IMR-90 (cell line): ENCODE data around the gene TTC23. TPM values are rescaled to one million over a fixed set of nuclear protein-coding genes. Genes with fewer than 3 reads are reported as not detected.

Experiments used
- ATAC-seq: fragments of 200-7000 bp; cut with Tn5 transposase; 2 replicates; pipeline ENCODE4 v1.9.1; 2020; ENCODE audit warnings: low read depth, mild to moderate bottlenecking, moderate library complexity
- BruUV-seq: library from RNA; stranded (reverse); fragments of 400-500 nt; replicated peaks from 2 replicates; lab custom pipeline; 2021; lab: Mats Ljungman, UMichigan
- CTCF ChIA-PET: fragments of 300-600 bp; formaldehyde crosslinking; extraction: SDS; loops from one replicate; lab custom pipeline; 2021; ENCODE audit warnings: antibody characterized with exemption; lab: Yijun Ruan, JAX
- POLR2A ChIA-PET: fragments of 300-600 bp; sonication (Branson Sonifier 250); formaldehyde crosslinking; loops from one replicate; lab custom pipeline; 2022; ENCODE audit warnings: antibody characterized with exemption; ENCODE audit not compliant: unreplicated experiment; lab: Charles Lee
- DNase-seq: peaks from one replicate; pipeline ENCODE4 v3.0.0; 2013
- H2AFZ ChIP-seq: replicated peaks from 2 replicates; pipeline ENCODE3; 2013; ENCODE audit warnings: low read length, mild to moderate bottlenecking; ENCODE audit not compliant: poor library complexity
- H2AK5ac ChIP-seq: 2 replicates; pipeline ENCODE4 v1.6.1; 2013; ENCODE audit warnings: low read depth, low read length, inconsistent platforms
- H2AK9ac ChIP-seq: replicated peaks from 2 replicates; pipeline ENCODE3; 2013; ENCODE audit warnings: mild to moderate bottlenecking, low read depth, low read length, moderate library complexity; ENCODE audit not compliant: poor library complexity
- H2BK120ac ChIP-seq: 2 replicates; pipeline ENCODE4 v1.6.1; 2013; ENCODE audit warnings: low read depth, low read length, inconsistent platforms
- H2BK15ac ChIP-seq: 3 replicates; pipeline ENCODE4 v1.6.1; 2013; ENCODE audit warnings: low read depth, low read length, inconsistent platforms
- H2BK20ac ChIP-seq: 2 replicates; pipeline ENCODE4 v1.6.1; 2013; ENCODE audit warnings: low read depth, mild to moderate bottlenecking, inconsistent platforms, low read length, moderate library complexity
- H2BK5ac ChIP-seq: 2 replicates; pipeline ENCODE4 v1.6.1; 2013; ENCODE audit warnings: mild to moderate bottlenecking, low read depth, low read length, inconsistent platforms; ENCODE audit not compliant: poor library complexity, severe bottlenecking
- H3K14ac ChIP-seq: replicated peaks from 2 replicates; pipeline ENCODE4 v1.6.1; 2013; ENCODE audit warnings: low read depth, low read length, inconsistent platforms
- H3K18ac ChIP-seq: 2 replicates; pipeline ENCODE4 v1.6.1; 2013; ENCODE audit warnings: low read depth, low read length, control low read depth
- H3K23ac ChIP-seq: 2 replicates; pipeline ENCODE4 v1.6.1; 2013; ENCODE audit warnings: low read depth, low read length, inconsistent platforms
- H3K27ac ChIP-seq: 2 replicates; pipeline ENCODE4 v1.5.1; 2013; ENCODE audit warnings: mild to moderate bottlenecking, control low read depth, low read length; ENCODE audit not compliant: insufficient read depth
- H3K27me3 ChIP-seq: 2 replicates; pipeline ENCODE4 v1.6.1; 2013; ENCODE audit warnings: low read length; ENCODE audit not compliant: control insufficient read depth, insufficient read depth
- H3K36me3 ChIP-seq: 2 replicates; pipeline ENCODE4 v1.6.1; 2013; ENCODE audit warnings: low read length, mixed read lengths; ENCODE audit not compliant: control insufficient read depth, insufficient read depth
- H3K4ac ChIP-seq: 2 replicates; pipeline ENCODE4 v1.6.1; 2013; ENCODE audit warnings: low read depth, low read length, inconsistent platforms
- H3K4me1 ChIP-seq: 2 replicates; pipeline ENCODE4 v1.6.1; 2013; ENCODE audit warnings: low read length, mixed read lengths; ENCODE audit not compliant: control insufficient read depth, insufficient read depth
- H3K4me2 ChIP-seq: 2 replicates; pipeline ENCODE4 v1.6.1; 2013; ENCODE audit warnings: low read depth, mild to moderate bottlenecking, control low read depth, low read length, moderate library complexity
- H3K4me3 ChIP-seq: 2 replicates; pipeline ENCODE4 v1.5.1; 2013; ENCODE audit warnings: low read depth, mild to moderate bottlenecking, control low read depth, low read length, moderate library complexity; ENCODE audit not compliant: insufficient read depth
- H3K56ac ChIP-seq: 2 replicates; pipeline ENCODE4 v1.6.1; 2013; ENCODE audit warnings: low read length, inconsistent platforms; ENCODE audit not compliant: insufficient read depth; ENCODE audit errors: extremely low read depth
- H3K79me1 ChIP-seq, 2 experiments: 2 replicates each; pipeline ENCODE4 v1.6.1; 2013; ENCODE audit warnings: low read length in 2 of 2, inconsistent platforms in 1 of 2, low read depth in 1 of 2
- H3K9ac ChIP-seq: 2 replicates; pipeline ENCODE4 v1.6.1; 2013; ENCODE audit warnings: low read depth, low read length, control low read depth
- H3K9me1 ChIP-seq: 2 replicates; pipeline ENCODE4 v1.6.1; 2013; ENCODE audit warnings: low read length, inconsistent platforms; ENCODE audit not compliant: insufficient read depth
- H3K9me3 ChIP-seq: 2 replicates; pipeline ENCODE4 v1.6.1; 2013; ENCODE audit warnings: low read length; ENCODE audit not compliant: control insufficient read depth, insufficient read depth
- H4K20me1 ChIP-seq: 2 replicates; pipeline ENCODE4 v1.6.1; 2013; ENCODE audit warnings: low read length, inconsistent platforms; ENCODE audit not compliant: insufficient read depth
- H4K5ac ChIP-seq: 2 replicates; pipeline ENCODE4 v1.6.1; 2013; ENCODE audit warnings: mild to moderate bottlenecking, low read depth, low read length, control low read depth
- H4K8ac ChIP-seq, 2 experiments: 2 replicates each; pipeline ENCODE4 v1.6.1; 2013; ENCODE audit warnings: low read depth in 2 of 2, low read length in 2 of 2, control low read depth in 1 of 2, inconsistent platforms in 1 of 2
- H4K91ac ChIP-seq: 2 replicates; pipeline ENCODE4 v1.6.1; 2013; ENCODE audit warnings: low read depth, low read length, inconsistent platforms; ENCODE audit not compliant: insufficient read depth
- BHLHE40 ChIP-seq: fragments of 150-350 bp; IDR thresholded peaks from 2 replicates; pipeline ENCODE4 v1.6.1; 2016; ENCODE audit warnings: mild to moderate bottlenecking, low read depth, low read length
- CEBPB ChIP-seq: IDR thresholded peaks from 2 replicates; pipeline ENCODE4 v1.6.1; 2012; ENCODE audit warnings: low read depth, low read length, improper control_type of control experiment
- CHD1 ChIP-seq: IDR thresholded peaks from 2 replicates; pipeline ENCODE4 v1.6.1; 2012; ENCODE audit warnings: low read depth, low read length, improper control_type of control experiment
- CTCF ChIP-seq: conservative IDR thresholded peaks from 2 replicates; pipeline ENCODE4 v1.5.1; 2012; ENCODE audit warnings: mild to moderate bottlenecking, low read depth, low read length, improper control_type of control experiment
- FOS ChIP-seq: fragments of 150-350 bp; IDR thresholded peaks from 2 replicates; pipeline ENCODE4 v1.6.1; 2016; ENCODE audit warnings: low read depth, low read length
- MAFK ChIP-seq: IDR thresholded peaks from 2 replicates; pipeline ENCODE4 v1.6.1; 2012; ENCODE audit warnings: low read depth, low read length, improper control_type of control experiment
- MAZ ChIP-seq: IDR thresholded peaks from 2 replicates; pipeline ENCODE4 v1.6.1; 2012; ENCODE audit warnings: low read depth, mild to moderate bottlenecking, low read length, improper control_type of control experiment, moderate library complexity, borderline replicate concordance
- MXI1 ChIP-seq: IDR thresholded peaks from 2 replicates; pipeline ENCODE4 v1.6.1; 2012; ENCODE audit warnings: low read depth, mild to moderate bottlenecking, low read length, moderate library complexity, borderline replicate concordance
- NFE2L2 ChIP-seq: fragments of 150-350 bp; IDR thresholded peaks from 2 replicates; pipeline ENCODE4 v1.6.1; 2016; ENCODE audit warnings: low read depth, mild to moderate bottlenecking, low read length
- POLR2A ChIP-seq: IDR thresholded peaks from 2 replicates; pipeline ENCODE4 v1.6.1; 2012; ENCODE audit warnings: mild to moderate bottlenecking, low read depth, low read length
- RAD21 ChIP-seq: IDR thresholded peaks from 2 replicates; pipeline ENCODE4 v1.6.1; 2012; ENCODE audit warnings: low read length, improper control_type of control experiment
- RCOR1 ChIP-seq: IDR thresholded peaks from 2 replicates; pipeline ENCODE4 v1.6.1; 2012; ENCODE audit warnings: mild to moderate bottlenecking, low read length, improper control_type of control experiment; ENCODE audit not compliant: insufficient replicate concordance
- RFX5 ChIP-seq: IDR thresholded peaks from 2 replicates; pipeline ENCODE4 v1.8.0; 2012; ENCODE audit warnings: low read depth, mild to moderate bottlenecking, low read length, moderate library complexity
- SMC3 ChIP-seq: fragments of 150-350 bp; IDR thresholded peaks from 2 replicates; pipeline ENCODE4 v1.6.1; 2016; ENCODE audit warnings: low read depth, mild to moderate bottlenecking, antibody characterized with exemption, low read length, moderate library complexity
- WGBS, 2 experiments: methylation state at CpG; one replicate each; pipeline versions ENCODE4 v1.1.5 to v1.1.7; 2013; ENCODE audit warnings: missing lambda C conversion rate in 2 of 2; ENCODE audit not compliant: insufficient read length in 1 of 2; ENCODE audit errors: extremely low coverage in 2 of 2; 5-methylcytosine and 5-hydroxymethylcytosine counted together
- dilution Hi-C: fragments of 300-500 bp; cut with HindIII; formaldehyde crosslinking; loops from one replicate; pipeline ENCODE4 v1.14.3; 2018; ENCODE audit warnings: low sequenced_read_pairs; ENCODE audit not compliant: unreplicated experiment
- in situ Hi-C: fragments of 300-500 bp; cut with MboI; formaldehyde crosslinking; loops from 3 replicates; pipeline ENCODE4 v1.14.3; 2019; ENCODE audit warnings: low sequenced_read_pairs, inconsistent platforms, mixed read lengths
- intact Hi-C: fragments of 100-400 bp; cut with micrococcal nuclease; formaldehyde crosslinking; loops from 2 replicates; pipeline ENCODE4 v1.10.0; 2022
- polyA plus RNA-seq, 3 experiments: library from polyadenylated mRNA; depleted of rRNA; stranded (reverse); fragments of >200 nt; gene quantifications; 2 replicates each; pipeline ENCODE4 v1.2.3, GENCODE V29; 2012; ENCODE audit warnings: low replicate concordance in 1 of 3
- total RNA-seq: library from RNA; depleted of rRNA; stranded (reverse); fragments of >200 nt; gene quantifications from 2 replicates; pipeline ENCODE4 v1.2.3, GENCODE V29; 2012
- TF ChIP-seq, protein P1 (sequence below): fragments of 150-350 bp; IDR thresholded peaks from 2 replicates; pipeline ENCODE4 v1.6.1; 2016; ENCODE audit warnings: low read depth, mild to moderate bottlenecking, low read length, moderate library complexity, borderline replicate concordance
- TF ChIP-seq, protein P2 (sequence below): fragments of 150-350 bp; IDR thresholded peaks from 2 replicates; pipeline ENCODE4 v1.6.1; 2017; ENCODE audit warnings: mild to moderate bottlenecking, antibody characterized with exemption, low read length, low read depth

The TTC23 gene
- total and polyA plus RNA-seq, 2 of the 4 experiments (the other 2 are of a cell fraction): 7.8 to 29.8 TPM

DNA sequence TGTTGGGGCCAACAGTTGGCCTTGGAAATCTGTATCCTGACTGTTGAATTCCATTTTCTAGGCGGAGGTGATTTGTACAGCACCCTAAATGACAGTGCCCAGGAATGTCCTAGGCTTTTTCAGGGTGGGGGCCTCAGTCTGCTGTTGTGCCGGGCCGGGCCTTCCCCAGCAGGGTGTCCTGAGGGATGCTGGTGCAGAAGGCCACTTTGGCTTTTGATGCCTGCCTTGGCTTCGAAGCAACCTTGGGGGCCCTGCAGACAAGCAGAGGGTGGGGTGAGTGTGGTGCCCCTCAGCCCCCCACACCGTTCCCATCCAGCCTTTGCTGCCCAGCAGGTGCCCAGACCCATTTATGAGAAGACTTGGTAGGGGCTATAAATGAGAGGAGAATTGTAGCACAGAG, 111.5 kb downstream of the TTC23 start:
- DNase-seq: no peak
- Histone ChIP-seq H3K4me2 (no peak overlapping the region), H3K18ac (no peak overlapping the region), H3K23ac (no peak overlapping the region), H2BK20ac (no peak overlapping the region), H4K20me1 (peaks cover 4% of the 10 kb centered on the region; the same call in 1 of the 2 replicates), H3K4me3 (no peak overlapping the region), H2BK5ac (no peak overlapping the region), H3K79me1 (peaks cover 0 to 19% of the 10 kb centered on the region in 2 experiments; a peak in 2 of 4 replicates), H4K8ac (no peak overlapping the region), H4K5ac (no peak overlapping the region), H4K91ac (no peak overlapping the region), H3K14ac (no peak overlapping the region), H2AFZ (no peak overlapping the region), H3K9me1 (peaks cover 30% of the 10 kb centered on the region), H3K9me3 (no peaks in the 10 kb centered on the region), H3K27ac (no peak overlapping the region), H2AK9ac (no peak overlapping the region), H3K4me1 (peaks cover 8% of the 10 kb centered on the region), H2BK120ac (no peak overlapping the region), H3K4ac (no peak overlapping the region), H3K36me3 (peaks cover 12% of the 10 kb centered on the region), H2BK15ac (no peak overlapping the region), H2AK5ac (no peak overlapping the region), H3K27me3 (no peaks in the 10 kb centered on the region), H3K9ac (no peak overlapping the region), H3K56ac (no peak overlapping the region)
- POLR2A ChIA-PET: no interaction called here
- TF ChIP-seq POLR2A (no peak), RAD21 (no peak), FOS (no peak), MAFK (no peak), BHLHE40 (no peak), CHD1 (no peak), RFX5 (no peak), MAZ (no peak), RCOR1 (no peak), CEBPB (no peak), CTCF (no peak), SMC3 (no peak), MXI1 (no peak), NFE2L2 (no peak)
- TF ChIP-seq, protein P1, sequence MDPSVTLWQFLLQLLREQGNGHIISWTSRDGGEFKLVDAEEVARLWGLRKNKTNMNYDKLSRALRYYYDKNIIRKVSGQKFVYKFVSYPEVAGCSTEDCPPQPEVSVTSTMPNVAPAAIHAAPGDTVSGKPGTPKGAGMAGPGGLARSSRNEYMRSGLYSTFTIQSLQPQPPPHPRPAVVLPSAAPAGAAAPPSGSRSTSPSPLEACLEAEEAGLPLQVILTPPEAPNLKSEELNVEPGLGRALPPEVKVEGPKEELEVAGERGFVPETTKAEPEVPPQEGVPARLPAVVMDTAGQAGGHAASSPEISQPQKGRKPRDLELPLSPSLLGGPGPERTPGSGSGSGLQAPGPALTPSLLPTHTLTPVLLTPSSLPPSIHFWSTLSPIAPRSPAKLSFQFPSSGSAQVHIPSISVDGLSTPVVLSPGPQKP: no peak
- TF ChIP-seq, protein P2, sequence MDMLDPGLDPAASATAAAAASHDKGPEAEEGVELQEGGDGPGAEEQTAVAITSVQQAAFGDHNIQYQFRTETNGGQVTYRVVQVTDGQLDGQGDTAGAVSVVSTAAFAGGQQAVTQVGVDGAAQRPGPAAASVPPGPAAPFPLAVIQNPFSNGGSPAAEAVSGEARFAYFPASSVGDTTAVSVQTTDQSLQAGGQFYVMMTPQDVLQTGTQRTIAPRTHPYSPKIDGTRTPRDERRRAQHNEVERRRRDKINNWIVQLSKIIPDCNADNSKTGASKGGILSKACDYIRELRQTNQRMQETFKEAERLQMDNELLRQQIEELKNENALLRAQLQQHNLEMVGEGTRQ: no peak
- CTCF ChIA-PET: no interaction called here
- intact Hi-C loops (no loop called here), in situ Hi-C loops (no loop called here), dilution Hi-C loops (no loop called here)
- 100% methylated on average over 1 of the region's 5 CpGs; no CpG with 5 or more reads in 1 of the 2 experiments for WGBS, 2 experiments
- no TSS peak for BruUV-seq
- no peak for ATAC-seq
